ENCODE data around the gene PCDH15.
"Not testable (repeated sequence)": the region's sequence is repeated elsewhere in the genome, so short reads cannot be mapped to it uniquely, and the experiment has no call there.

Gene PCDH15

DNA sequence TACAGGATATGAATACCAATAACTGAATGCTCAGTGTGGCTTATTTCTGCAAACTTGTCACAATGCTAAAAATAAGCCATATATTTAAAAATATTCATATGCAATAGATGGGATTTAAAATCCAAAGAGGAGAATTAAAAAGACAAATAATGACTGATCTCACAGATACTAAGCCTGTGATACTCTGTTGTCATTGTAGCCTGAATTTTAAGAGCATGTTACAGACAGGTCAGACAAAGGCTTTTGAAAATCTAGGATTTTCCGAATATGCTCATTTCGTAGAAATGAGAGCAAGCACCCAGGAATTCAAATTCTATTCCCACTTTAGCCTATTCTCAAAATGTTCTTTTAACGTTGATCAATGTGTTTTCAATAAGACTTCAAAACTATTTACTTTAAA is 269.7 kb downstream of the PCDH15 start:
- DNase-seq, result no peak

DNA sequence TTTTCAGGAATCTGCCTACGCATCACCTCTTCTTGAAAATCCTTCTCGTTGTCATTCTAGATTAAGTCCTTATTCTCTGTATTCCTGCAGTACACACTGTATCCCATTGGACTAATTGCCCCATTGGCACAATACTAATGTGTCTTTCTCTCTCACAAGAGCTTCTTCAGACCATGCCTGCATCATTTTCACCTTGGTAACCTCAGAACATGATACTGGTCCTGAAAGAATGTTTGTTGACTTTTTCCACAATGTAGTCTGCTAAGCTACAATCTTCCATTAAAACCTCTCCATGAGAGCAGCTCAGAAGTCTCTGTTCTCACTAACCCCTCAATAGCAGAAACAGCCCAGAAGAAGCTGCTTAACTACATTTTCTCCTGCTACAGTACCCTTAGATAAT is 270.7 kb downstream of the PCDH15 start:
- no peak for DNase-seq

DNA sequence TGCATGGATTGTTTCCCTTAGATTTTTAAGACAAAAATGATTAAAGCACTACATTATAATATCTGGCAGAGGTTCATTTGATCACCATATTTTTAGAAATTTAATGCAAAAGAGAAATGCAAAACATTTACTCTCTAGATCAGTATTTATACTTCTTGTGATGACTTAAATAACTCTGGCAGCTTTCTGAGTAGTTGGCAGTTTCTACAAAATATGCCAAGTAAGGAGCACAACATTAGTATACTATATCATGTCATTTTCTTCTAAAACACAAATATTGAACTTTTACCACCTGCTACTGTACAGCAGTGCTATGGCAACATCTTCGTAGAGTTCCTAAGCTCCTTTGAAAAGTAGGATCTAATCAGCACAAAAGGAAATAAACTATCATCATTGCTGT is 275.2 kb downstream of the PCDH15 start:
- no peak for DNase-seq

DNA sequence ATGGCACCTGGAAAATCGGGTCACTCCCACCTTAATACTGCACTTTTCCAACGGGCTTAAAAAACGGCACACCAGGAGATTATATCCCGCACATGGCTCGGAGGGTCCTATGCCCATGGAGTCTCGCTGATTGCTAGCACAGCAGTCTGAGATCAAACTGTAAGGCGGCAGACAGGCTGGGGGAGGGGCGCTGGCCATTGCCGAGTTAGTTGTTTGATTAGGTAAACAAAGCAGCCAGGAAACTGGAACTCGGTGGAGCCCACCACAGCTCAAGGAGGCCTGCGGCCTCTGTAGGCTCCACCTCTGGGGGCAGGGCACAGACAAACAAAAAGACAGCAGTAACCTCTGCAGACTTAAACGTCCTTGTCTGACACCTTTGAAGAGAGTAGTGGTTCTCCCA is 285.8 kb downstream of the PCDH15 start:
- not testable (repeated sequence) for DNase-seq

DNA sequence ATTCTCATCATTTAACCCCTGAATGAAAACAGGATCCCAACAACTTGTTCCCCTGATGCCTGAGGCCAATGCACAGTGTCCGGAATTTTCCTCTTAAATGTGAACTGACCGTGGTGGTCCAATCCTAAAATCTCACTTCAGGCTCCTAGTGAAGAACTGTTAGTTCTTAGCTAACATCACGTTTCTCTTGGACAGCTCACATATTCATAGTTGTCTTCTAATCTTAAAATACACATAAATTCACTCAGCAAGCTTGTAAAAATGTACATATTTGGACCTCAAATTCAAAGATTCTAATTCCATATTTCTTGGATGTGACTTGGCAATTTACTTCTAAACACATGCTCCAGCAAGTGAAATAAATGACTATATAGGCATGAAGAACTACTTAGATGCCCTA is 297.2 kb downstream of the PCDH15 start:
- no peak for DNase-seq

DNA sequence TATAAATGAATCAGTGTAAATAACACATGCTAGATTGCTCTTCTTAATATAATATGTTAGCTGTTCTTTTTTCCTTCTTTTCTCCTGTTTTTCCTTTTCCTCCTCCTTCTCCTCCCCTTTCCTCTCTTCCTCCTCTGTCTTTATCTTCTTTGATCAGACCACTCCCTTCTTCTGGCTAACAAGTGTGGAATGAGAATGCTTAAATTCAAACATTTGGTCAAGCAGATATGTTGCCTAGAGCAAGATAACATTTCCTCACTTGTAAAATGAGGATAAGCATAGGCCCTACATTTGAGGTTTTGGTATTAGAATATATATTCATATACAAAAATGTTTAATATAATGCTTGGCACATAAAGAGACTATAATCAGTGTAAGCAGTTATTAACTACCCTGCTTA is 299.1 kb downstream of the PCDH15 start:
- DNase-seq, result no peak

DNA sequence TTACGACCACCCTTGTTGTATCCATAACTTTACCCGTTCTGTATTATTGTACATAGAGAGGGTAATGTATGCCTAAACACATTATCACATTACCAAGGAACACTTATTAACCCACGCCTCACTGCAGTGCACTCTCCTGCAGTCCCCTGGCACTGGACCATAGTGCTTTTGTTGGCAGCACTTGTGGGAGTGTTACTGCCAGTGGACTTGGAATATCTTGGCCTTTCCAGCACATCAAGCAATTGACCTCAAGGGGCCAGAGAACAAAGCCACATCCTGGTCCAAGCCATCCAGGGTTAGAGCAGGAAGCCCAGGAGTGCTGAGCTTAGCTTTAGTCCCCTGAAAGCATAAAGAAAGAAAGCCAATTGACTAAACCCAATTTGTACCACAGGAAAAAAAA is 304.2 kb downstream of the PCDH15 start:
- no peak for DNase-seq

DNA sequence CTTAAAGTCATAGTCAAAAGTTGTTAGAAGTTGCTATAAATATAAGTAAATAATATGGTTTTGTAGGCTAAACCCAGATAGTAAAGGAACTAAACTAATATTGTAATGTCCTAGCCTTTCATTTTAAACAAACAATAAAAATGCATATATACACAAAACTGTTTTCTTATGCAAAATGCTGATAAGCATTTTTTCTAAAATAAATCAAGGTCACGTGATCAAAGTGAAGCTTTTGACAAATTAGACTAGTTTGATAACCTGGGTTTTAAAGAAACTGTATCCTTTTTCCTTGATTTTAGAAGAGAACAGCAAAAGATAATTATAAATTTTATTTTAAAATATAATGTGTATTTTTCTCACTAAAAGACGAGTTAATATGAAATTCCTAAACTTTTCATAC is 313.3 kb downstream of the PCDH15 start:
- DNase-seq, result no peak

DNA sequence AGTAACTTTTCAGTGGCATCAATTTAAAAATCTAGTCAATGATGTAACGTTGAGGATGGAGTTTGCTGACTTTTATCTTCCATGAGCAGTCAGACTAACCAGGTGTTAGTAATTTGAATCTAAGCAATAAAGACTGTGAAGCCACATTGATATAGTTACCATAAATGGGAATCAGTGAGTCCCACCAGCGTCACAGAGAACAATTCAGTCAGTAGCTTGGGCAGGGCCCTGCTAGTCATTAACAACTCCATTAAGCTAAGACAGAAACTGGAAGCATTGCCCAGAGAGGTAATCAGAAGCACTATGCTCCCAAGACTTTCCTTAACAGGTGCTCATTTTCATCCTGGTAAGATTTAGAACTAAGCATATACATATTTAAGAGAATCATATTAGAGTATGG is 315.1 kb downstream of the PCDH15 start:
- DNase-seq, result no peak

DNA sequence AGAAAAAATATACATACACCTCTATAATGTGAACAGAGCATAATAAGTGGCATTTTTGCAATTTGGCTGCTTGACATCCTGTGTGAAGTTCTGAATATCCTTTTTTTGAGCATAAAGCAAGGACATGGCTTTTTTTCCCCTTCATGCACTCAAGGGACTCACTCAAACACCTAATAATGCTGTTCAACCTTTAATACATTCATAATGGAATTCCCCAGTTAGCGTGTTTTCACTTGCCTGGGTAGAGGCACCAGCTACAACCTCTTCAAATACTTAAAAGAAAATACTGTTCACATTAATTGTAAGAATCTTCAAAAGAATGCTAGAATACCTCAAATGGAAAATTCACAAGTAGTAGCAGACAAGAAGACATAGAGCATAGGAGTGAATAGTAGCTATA is 316.8 kb downstream of the PCDH15 start:
- DNase-seq, result no peak

DNA sequence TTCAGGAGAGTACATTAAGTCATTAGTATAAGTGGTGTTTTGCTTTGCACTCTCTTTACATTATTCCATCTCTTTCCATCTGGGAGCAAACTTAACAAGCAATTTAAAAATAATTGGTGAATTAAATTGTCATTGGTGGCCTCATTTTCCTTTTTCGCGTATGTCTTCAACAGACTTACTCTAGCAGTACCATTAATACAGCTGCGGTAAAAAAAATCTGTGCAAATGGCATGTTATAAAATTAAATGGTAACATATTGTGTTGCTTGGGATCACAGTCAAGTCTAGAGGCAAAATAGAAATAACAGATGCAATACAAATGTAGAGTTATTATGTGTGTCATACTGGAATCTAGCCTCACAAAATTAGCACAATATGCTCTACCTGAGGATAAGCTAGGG is 322.4 kb downstream of the PCDH15 start:
- no peak for DNase-seq

DNA sequence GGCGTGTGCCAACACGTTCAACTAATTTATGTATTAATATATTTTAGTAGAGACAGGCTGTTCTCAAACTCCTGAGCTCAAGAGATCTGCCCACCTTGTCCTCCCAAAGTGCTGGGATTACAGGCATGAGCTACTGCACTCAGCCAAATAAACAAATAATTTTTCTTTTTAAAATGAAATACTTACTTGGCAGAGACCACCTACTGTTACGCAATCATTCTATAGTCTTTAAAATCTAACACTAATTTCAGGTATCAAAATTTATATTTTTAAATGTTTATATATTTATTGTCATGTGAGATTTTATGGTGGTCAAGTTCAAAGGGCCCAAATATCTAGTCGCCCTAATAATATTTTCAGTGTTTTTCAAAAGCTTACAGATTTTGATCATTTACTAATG is 323.3 kb downstream of the PCDH15 start:
- no peak for DNase-seq

DNA sequence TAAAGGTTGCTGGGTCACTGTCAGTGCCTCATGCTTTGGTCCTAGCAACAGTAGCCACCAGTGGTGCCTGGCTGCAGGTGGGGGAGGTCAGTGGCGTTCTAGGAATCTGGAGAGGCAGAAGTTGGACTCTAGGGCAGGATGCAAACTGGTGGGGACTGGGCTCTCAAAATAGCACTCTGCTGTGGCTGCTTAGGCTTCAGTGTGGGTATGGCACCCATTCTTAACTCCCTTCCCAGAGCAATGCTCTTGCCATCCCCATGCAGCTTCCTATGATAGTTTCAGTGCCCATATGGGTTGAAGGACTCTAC is 330.8 kb downstream of the PCDH15 start:
- no peak for DNase-seq

DNA sequence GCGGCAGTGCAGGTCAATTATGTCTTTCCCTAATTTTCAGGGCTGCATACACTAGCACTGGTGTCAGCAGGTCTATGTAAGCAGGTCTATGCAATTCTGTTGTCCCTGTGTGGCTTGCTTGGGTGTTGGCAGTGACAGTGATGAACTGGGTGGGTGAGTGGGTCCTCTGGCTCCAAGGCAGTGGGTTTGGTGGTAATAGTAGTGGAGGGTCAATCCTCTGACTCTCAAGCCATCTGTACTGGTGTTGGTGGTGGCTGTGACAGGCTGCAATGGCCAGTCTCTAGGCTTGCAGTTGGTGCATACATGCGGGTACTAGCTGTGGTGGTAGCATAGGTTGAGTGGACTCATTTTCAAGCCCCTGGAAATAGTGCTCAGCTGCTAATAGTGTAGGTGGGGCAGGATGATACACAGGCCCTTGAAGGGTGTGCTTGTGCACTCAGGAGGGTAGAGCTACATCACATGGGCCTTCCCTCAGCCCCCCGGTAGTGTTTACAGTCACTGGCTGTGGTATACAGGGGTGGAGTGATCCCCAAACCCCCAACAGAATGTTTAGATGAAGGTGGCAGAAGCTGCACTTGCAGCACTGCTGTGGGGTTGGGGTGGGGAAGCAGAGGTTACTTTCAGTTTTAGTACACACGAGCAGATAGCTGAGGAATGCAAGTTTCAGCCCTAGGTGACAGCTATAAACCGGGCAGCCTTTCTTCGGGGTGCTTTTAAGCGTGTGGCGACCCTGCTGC is 331.3 kb downstream of the PCDH15 start:
- no peak for DNase-seq

DNA sequence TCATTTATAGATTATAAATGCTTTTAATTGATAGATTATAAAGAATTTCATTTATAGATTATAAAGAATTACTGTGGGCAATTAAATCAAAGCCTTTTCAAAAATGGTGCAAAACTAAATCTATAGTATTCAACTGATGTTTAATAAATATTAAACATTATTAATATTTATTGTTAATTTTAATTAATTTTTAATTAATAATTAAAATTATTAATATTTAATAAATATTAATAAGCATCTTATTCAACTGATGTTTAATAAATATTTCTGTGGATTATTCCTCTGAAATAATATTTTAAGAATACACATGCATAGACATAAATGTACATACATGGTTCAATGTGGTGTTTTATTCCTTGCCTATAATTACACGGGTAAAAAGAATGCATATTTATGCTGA is 346.8 kb downstream of the PCDH15 start:
- no peak for DNase-seq

DNA sequence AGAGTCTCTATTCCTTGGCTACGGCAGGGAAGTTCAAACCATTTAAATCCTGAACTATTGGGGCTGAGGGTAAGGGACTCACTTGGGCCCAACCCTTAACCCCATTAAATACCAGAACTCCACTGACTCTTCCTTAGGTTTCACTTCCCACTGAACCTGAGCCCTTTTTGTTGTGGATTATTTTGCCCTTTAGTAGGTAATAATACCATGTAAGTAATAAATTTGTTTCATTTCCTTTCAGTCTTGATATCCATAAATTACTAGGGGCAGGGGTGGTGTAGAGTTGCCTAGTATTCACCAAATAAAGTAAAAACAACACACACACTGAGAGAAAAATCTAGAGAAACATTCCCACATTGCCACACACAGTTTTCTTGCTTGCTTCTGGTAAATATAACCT is 352.0 kb downstream of the PCDH15 start:
- no peak for DNase-seq

DNA sequence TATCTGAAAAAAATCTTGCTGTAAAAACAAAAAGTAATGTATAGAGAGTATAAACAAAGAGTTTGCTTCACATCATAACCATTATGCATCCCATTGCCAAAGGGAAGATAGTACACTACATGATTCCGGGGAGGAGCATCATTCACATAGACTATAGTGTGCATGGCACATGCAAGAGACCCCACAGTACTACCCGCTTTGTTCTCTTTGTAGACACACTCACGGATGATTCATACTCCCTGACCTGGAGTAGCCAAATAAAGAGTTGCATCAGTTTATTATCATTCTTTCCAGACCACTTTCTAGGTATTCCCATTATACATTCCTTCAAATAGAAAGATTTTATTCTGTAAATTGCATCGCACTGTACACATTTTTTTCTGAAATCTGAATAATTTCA is 356.9 kb downstream of the PCDH15 start:
- DNase-seq, result no peak

DNA sequence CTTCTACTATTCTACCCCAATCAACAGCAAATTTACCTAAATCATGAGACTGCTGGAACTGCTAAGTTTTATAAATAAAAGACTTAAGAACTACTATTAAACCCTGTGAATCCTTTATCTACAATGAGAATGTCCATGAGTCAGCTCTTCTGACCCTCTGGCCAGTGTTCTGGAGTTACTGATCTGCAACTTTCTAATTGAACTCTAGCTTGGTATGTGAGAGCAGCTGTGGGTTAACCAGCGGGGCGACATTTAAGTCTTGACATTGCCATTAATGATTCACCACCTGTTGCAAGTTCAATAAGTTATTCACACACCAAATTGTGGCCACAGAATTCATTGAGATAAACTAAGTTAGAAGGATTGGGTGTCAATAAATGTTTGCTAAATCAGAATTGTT is 359.8 kb downstream of the PCDH15 start:
- no peak for DNase-seq

DNA sequence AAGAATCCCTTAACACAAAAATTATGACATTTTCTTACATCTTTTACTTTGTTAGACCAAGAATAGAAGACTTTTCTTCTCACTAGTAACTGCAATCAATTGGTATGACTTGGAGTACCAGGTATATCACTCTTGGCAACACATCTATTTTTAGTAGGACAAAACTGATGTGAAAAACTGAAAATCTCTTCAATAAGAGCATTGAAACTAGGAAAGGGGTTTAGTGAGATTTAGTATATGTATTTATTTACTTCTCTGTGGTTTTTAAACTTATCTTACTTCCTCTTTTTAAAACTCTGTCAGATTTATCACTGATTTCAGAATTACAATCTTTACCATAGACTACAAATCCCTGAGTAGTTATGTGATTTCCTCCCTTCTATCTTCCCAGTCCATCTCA is 366.2 kb downstream of the PCDH15 start:
- no peak for DNase-seq

DNA sequence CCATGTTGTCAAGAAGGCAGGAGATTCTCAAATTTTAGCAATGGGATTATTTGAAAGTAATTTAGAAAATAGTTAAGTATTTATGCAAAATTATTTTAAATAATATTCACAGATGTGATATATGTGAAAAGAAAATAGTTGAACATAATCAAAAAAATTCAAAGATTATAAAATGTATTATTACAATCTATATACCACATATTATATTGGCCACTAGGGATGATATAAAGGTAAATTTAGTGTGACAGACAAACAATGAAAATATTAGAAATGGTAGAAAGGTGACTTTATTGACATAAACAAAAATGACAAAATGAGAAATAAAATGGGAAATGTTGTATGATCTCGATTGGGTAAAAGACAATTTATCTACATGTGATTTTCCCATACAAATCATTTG is 385.5 kb downstream of the PCDH15 start:
- DNase-seq, result no peak

DNA sequence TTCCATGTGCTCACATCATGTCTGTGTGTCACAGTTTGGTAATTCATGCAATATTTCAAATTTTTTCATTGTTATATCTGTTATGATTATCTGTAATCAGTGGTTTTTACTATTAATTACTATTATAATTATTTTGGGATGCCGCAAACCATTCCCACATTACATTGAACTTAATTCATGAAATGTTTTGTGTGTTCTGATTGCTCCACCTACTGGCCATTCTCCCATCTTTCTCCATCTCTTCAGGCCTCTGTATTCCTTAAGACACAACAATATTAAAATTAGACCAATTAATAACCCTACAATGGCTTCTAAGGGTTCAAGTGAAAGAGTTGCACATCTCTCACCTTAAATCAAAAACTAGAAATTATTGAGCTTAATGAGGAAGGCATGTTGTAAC is 398.5 kb downstream of the PCDH15 start:
- DNase-seq, result no peak

DNA sequence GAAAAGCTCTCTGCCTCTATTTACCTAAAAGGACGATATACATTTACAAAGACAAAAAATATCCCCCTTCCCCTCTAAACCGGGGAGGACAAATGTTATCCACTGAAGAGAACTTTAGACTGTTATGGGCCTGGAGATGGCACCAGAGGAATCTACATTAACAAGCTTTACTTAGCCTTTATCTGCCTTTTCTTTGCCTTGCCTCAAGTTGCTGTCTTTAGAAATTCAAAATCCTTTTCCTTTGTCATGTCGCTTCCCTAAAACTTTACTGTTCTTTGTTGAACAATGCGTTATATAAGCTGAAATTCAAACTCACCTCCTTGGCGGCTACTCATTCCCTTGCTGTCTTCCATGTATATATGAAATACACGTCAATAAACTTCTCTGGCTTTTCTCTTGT is 405.0 kb downstream of the PCDH15 start:
- DNase-seq, result no peak

DNA sequence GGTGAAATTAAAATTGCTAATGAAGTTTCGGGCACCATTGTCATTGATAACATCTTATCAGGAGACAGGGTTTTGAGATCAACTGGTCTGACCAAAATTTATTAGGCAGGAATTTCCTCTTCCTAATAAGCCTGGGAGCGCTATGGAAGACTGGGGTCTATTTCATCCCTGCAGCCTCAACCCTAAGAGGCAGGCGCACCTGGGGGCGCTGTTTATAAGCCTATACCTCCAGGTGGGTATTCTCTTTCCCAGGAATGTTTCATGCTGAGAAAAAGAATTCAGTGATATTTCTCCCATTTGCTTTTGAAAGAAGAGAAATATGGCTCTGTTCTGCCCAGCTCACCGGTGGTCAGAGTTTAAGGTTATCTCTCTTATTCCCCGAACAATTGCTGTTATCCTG is 406.4 kb downstream of the PCDH15 start:
- not testable (repeated sequence) for DNase-seq

DNA sequence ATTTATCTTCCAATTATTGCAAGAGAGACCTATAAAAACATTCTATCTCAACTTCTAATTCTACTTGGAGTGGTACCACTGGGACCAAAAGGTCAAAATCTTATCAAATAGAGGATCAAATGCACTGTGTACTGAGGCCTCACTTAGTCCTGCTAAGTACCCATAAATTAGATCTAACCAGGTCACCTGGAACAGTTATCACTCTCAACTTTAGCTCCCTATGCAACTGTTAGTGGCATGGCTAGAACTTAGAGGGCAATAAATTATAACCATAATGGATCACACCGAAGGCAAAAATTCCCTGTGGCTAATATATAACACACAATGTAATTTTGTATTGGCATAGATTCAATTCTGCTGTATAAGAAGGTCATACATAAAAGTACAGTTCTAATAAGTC is 428.9 kb downstream of the PCDH15 start:
- DNase-seq, result no peak

DNA sequence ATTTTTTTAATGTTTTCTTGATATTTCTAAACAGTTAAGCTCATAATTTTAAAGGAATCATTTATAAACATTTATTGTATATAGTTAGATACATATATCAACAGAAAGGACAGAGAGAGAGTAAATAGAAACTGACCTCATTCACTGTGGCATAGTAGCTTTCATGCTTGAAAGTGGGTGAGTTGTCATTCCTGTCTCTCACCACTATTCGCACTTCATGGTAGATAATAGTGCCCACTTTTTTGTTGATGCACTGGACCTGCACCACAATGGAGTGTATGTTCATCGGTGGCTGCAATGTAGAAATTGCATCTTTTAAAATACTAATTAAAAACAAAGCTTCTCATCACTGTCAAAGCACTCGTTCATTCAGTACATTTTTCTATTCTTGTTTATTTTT is 432.0 kb downstream of the PCDH15 start:
- DNase-seq, result no peak

DNA sequence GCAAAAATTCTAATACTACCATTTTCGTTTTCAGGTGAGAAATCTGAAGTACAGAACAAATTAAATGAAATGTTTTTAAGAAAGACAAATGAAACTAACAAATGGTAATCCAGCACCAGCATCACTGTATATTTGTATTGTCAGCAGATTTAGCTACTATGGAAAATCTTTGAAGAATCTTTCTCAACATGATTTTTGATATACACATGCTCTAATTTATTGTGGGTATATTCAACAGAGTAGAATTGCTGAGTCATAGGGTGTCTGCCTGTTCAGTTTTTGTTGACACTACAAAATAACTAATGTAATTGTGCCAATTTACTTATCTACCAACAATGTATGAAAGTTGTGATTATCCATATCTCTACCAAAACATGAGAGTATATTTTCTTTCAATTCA is 437.6 kb downstream of the PCDH15 start:
- DNase-seq, result no peak

Data from DMS79 treated with DMSO at 0.1 percent for 48 hours (cell line).